Measurements from ENCODE around the gene PDE2A. TPM values are rescaled to one million over a fixed set of nuclear protein-coding genes. Genes with fewer than 3 reads are reported as not detected.

Gene PDE2A
- polyA plus RNA-seq (ENCODE audit: insufficient read length), result 18.1 TPM

GRCh38 chr11:72673943-72674828, at the start of gene PDE2A:
TSS of gene PDE2A (minus strand) at chr11:72674422. CDS start at chr11:72674207, 215 bp downstream.
- no peak for DNase-seq (ENCODE audit: low read depth)

- no peak for DNase-seq (ENCODE audit: low read depth)
These were observed 49.3 kb upstream of the PDE2A start for GRCh38 chr11:72723508-72723907.

- peak; percentile 75 for DNase-seq (ENCODE audit: low read depth)
These were observed 48.0 kb upstream of the PDE2A start for GRCh38 chr11:72722050-72722748.

GRCh38 chr11:72721689-72722049, 47.4 kb upstream of the PDE2A start:
- DNase-seq (ENCODE audit: low read depth), result no peak

GRCh38 chr11:72721276-72721675, 47.1 kb upstream of the PDE2A start:
- no peak for DNase-seq (ENCODE audit: low read depth)

GRCh38 chr11:72720784-72721183, 46.6 kb upstream of the PDE2A start:
- no peak for DNase-seq (ENCODE audit: low read depth)

- DNase-seq (ENCODE audit: low read depth), result no peak
These were observed 45.8 kb upstream of the PDE2A start for GRCh38 chr11:72720047-72720446.

- DNase-seq (ENCODE audit: low read depth), result no peak
These were observed 45.3 kb upstream of the PDE2A start for GRCh38 chr11:72719551-72719950.

- no peak for DNase-seq (ENCODE audit: low read depth)
These were observed 44.9 kb upstream of the PDE2A start for GRCh38 chr11:72719144-72719543.

GRCh38 chr11:72718101-72718501, 43.9 kb upstream of the PDE2A start:
- no peak for DNase-seq (ENCODE audit: low read depth)

- DNase-seq (ENCODE audit: low read depth), result no peak
These were observed 42.7 kb upstream of the PDE2A start for GRCh38 chr11:72716788-72717435.

- peak; percentile 68 for DNase-seq (ENCODE audit: low read depth)
These were observed 42.1 kb upstream of the PDE2A start for GRCh38 chr11:72716290-72716689.

- no peak for DNase-seq (ENCODE audit: low read depth)
These were observed 38.6 kb upstream of the PDE2A start for GRCh38 chr11:72712841-72713240.

- no peak for DNase-seq (ENCODE audit: low read depth)
These were observed 38.0 kb upstream of the PDE2A start for GRCh38 chr11:72712168-72712751.

- no peak for DNase-seq (ENCODE audit: low read depth)
These were observed 36.9 kb upstream of the PDE2A start for GRCh38 chr11:72711141-72711540.

GRCh38 chr11:72710278-72710677, 36.1 kb upstream of the PDE2A start:
- no peak for DNase-seq (ENCODE audit: low read depth)

GRCh38 chr11:72709478-72710238, 35.4 kb upstream of the PDE2A start:
- DNase-seq (ENCODE audit: low read depth), result no peak

GRCh38 chr11:72707032-72707431, 32.8 kb upstream of the PDE2A start:
- no peak for DNase-seq (ENCODE audit: low read depth)

GRCh38 chr11:72706579-72706978, 32.4 kb upstream of the PDE2A start:
- no peak for DNase-seq (ENCODE audit: low read depth)

- DNase-seq (ENCODE audit: low read depth), result no peak
These were observed 31.5 kb upstream of the PDE2A start for GRCh38 chr11:72705442-72706365.

All from forelimb muscle (tissue), 1 donor.